Activated T-helper 1 cell treated with anti-CD3 and anti-CD28 coated beads, Interleukin-12 subunit alpha, Interleukin-12 subunit beta, Interleukin-2, Interleukin-4 antibody, amounts not matched to agents 30 ng/mL and 10 ng/mL and 1 ng/mL, durations not matched to agents 14 hours and 24 hours and 36 hours (primary cell): Measurements from ENCODE around the gene NAA25. TPM values are rescaled to one million over a fixed set of nuclear protein-coding genes. Genes with fewer than 3 reads are reported as not detected.
"Not testable (repeated sequence)": the region's sequence is repeated elsewhere in the genome, so short reads cannot be mapped to it uniquely, and the experiment has no call there.

Experiments used
- DNase-seq: peaks from one replicate; pipeline ENCODE4 v3.0.0; 2021; ENCODE audit warnings: low spot score
- H3K27ac Mint-ChIP-seq: one replicate; pipeline ENCODE4 v1.8.0; 2021; ENCODE audit warnings: mild to moderate bottlenecking, mixed read lengths
- H3K27me3 Mint-ChIP-seq: one replicate; pipeline ENCODE4 v1.8.0; 2022; ENCODE audit warnings: mild to moderate bottlenecking, moderate library complexity, mixed read lengths; ENCODE audit not compliant: insufficient read depth
- H3K36me3 Mint-ChIP-seq: one replicate; pipeline ENCODE4 v1.8.0; 2021; ENCODE audit warnings: low read depth, mixed read lengths
- H3K4me1 Mint-ChIP-seq: one replicate; pipeline ENCODE4 v1.8.0; 2021; ENCODE audit warnings: low read depth, mixed read lengths
- H3K4me3 Mint-ChIP-seq: one replicate; pipeline ENCODE4 v1.8.0; 2021; ENCODE audit warnings: mild to moderate bottlenecking, moderate library complexity, mixed read lengths
- H3K9me3 Mint-ChIP-seq: one replicate; pipeline ENCODE4 v1.8.0; 2021; ENCODE audit warnings: mixed read lengths
- intact Hi-C: fragments of 100-400 bp; cut with micrococcal nuclease; formaldehyde crosslinking; loops from one replicate; pipeline ENCODE4 v1.15.1; 2024
- total RNA-seq: library from RNA; stranded (reverse); gene quantifications from 2 replicates; pipeline ENCODE4 v1.2.3, GENCODE V29; 2022

The NAA25 gene
- total RNA-seq, 1 donor from 2014 or later, result 52.2 TPM

GRCh38 chr12:112022241-112023016, 86.2 kb downstream of the NAA25 start:
- Mint-ChIP-seq H3K27ac (peak overlapping the region; percentile 5), H3K36me3 (peaks cover 31% of the 10 kb centered on the region), H3K27me3 (no peaks in the 10 kb centered on the region), H3K4me1 (peaks cover 42% of the 10 kb centered on the region), H3K4me3 (no peak overlapping the region), H3K9me3 (no peaks in the 10 kb centered on the region)
- DNase-seq, result no peak
- intact Hi-C loops, result no loop called here

GRCh38 chr12:112020947-112021457, 87.6 kb downstream of the NAA25 start:
- H3K27me3 Mint-ChIP-seq, result no peaks in the 10 kb centered on the region
- H3K9me3 Mint-ChIP-seq, result peaks cover 3% of the 10 kb centered on the region
- DNase-seq, result no peak
- H3K4me1 Mint-ChIP-seq, result peaks cover 45% of the 10 kb centered on the region
- intact Hi-C loops, result no loop called here
- H3K27ac Mint-ChIP-seq, result peak overlapping the region; percentile 65
- H3K36me3 Mint-ChIP-seq, result peaks cover 38% of the 10 kb centered on the region
- H3K4me3 Mint-ChIP-seq, result no peak overlapping the region

GRCh38 chr12:112018571-112019237, 89.9 kb downstream of the NAA25 start:
- peaks cover 46% of the 10 kb centered on the region for H3K36me3 Mint-ChIP-seq
- no peak for DNase-seq
- H3K27me3 Mint-ChIP-seq, result no peaks in the 10 kb centered on the region
- intact Hi-C loops, result no loop called here
- peaks cover 58% of the 10 kb centered on the region for H3K4me1 Mint-ChIP-seq
- peak overlapping the region; percentile 70 for H3K27ac Mint-ChIP-seq
- H3K4me3 Mint-ChIP-seq, result no peak overlapping the region
- peaks cover 7% of the 10 kb centered on the region for H3K9me3 Mint-ChIP-seq

GRCh38 chr12:112017041-112017440, 91.5 kb downstream of the NAA25 start:
- Mint-ChIP-seq H3K9me3 (peaks cover 7% of the 10 kb centered on the region), H3K27me3 (no peaks in the 10 kb centered on the region), H3K4me3 (no peak overlapping the region), H3K4me1 (peaks cover 53% of the 10 kb centered on the region), H3K36me3 (peaks cover 39% of the 10 kb centered on the region), H3K27ac (no peak overlapping the region)
- intact Hi-C loops, result no loop called here
- DNase-seq, result no peak

GRCh38 chr12:112015938-112016337, 92.6 kb downstream of the NAA25 start:
- peaks cover 61% of the 10 kb centered on the region for H3K4me1 Mint-ChIP-seq
- H3K36me3 Mint-ChIP-seq, result peaks cover 40% of the 10 kb centered on the region

GRCh38 chr12:112013601-112014402, 94.8 kb downstream of the NAA25 start:
- H3K36me3 Mint-ChIP-seq, result peaks cover 40% of the 10 kb centered on the region
- H3K4me1 Mint-ChIP-seq, result peaks cover 59% of the 10 kb centered on the region
- H3K4me3 Mint-ChIP-seq, result peak overlapping the region; percentile 87
- peak; percentile 66 for DNase-seq
- peak overlapping the region; percentile 89 for H3K27ac Mint-ChIP-seq
- intact Hi-C loops, result loop anchor here (1.0 to 5.0 kb wide), 13 partner anchors 12 to 611 kb away; partner anchors contain the start of genes ATXN2, HECTD4, MAPKAPK5 and NAA25
- H3K9me3 Mint-ChIP-seq, result peaks cover 7% of the 10 kb centered on the region
- no peaks in the 10 kb centered on the region for H3K27me3 Mint-ChIP-seq

More at GRCh38 chr12:112015938-112016337, 92.6 kb downstream of the NAA25 start:
- H3K4me3 Mint-ChIP-seq, result peak overlapping the region; percentile 31
- no peak for DNase-seq
- intact Hi-C loops, result no loop called here
- peak overlapping the region; percentile 40 for H3K27ac Mint-ChIP-seq
- H3K9me3 Mint-ChIP-seq, result peaks cover 7% of the 10 kb centered on the region
- H3K27me3 Mint-ChIP-seq, result no peaks in the 10 kb centered on the region

GRCh38 chr12:112012775-112013600, 95.6 kb downstream of the NAA25 start, which contains the start of the genes ERP29 and TMEM116:
Gene ERP29, plus strand, starts transcription at chr12:112013426. Its CDS starts 40 bp downstream, at chr12:112013466.
Gene TMEM116, minus strand, starts transcription at chr12:112013165. Its CDS starts 7,895 bp downstream, at chr12:112005270.
- peak within 1 kb of the TSS; percentile 89 for H3K27ac Mint-ChIP-seq
- H3K4me3 Mint-ChIP-seq, result peak within 1 kb of the TSS; percentile 87
- peaks cover 51% of the 10 kb centered on the region for H3K4me1 Mint-ChIP-seq
- H3K27me3 Mint-ChIP-seq, result no peaks in the 10 kb centered on the region
- peaks cover 33% of the 10 kb centered on the region for H3K36me3 Mint-ChIP-seq
- H3K9me3 Mint-ChIP-seq, result peaks cover 7% of the 10 kb centered on the region
- intact Hi-C loops, result loop anchor here (1.0 to 5.0 kb wide), 10 partner anchors 12 to 610 kb away; partner anchors contain the start of genes ATXN2, HECTD4, MAPKAPK5 and NAA25
- peak; percentile 98 for DNase-seq

GRCh38 chr12:112011685-112012084, 96.9 kb downstream of the NAA25 start:
- Mint-ChIP-seq H3K27me3 (no peaks in the 10 kb centered on the region), H3K4me1 (peaks cover 47% of the 10 kb centered on the region), H3K9me3 (peaks cover 7% of the 10 kb centered on the region), H3K27ac (peak overlapping the region; percentile 89), H3K36me3 (peaks cover 27% of the 10 kb centered on the region), H3K4me3 (peak overlapping the region; percentile 87)
- intact Hi-C loops, result loop anchor here (2.0 to 5.0 kb wide), 3 partner anchors 371 to 609 kb away; partner anchors contain the start of genes ATXN2 and HECTD4
- DNase-seq, result no peak

- Mint-ChIP-seq H3K4me1 (peaks cover 49% of the 10 kb centered on the region), H3K36me3 (peaks cover 18% of the 10 kb centered on the region), H3K4me3 (peak overlapping the region; percentile 87), H3K27ac (no peak overlapping the region), H3K9me3 (peaks cover under 1% of the 10 kb centered on the region), H3K27me3 (no peaks in the 10 kb centered on the region)
- intact Hi-C loops, result loop anchor here (5.0 kb wide), 1 partner anchor 372 kb away; the partner anchor contains the start of gene HECTD4
- DNase-seq, result no peak
Observed at GRCh38 chr12:112010415-112011344, 97.9 kb downstream of the NAA25 start.

GRCh38 chr12:112009596-112009995, 99.0 kb downstream of the NAA25 start:
- Mint-ChIP-seq H3K36me3 (peaks cover 13% of the 10 kb centered on the region), H3K4me1 (peaks cover 46% of the 10 kb centered on the region)
- DNase-seq, H3K27me3 Mint-ChIP-seq, H3K9me3 Mint-ChIP-seq, H3K4me3 Mint-ChIP-seq, intact Hi-C loops, H3K27ac Mint-ChIP-seq: not testable (repeated sequence)

GRCh38 chr12:112008918-112009317, 99.7 kb downstream of the NAA25 start:
- no peak for DNase-seq
- H3K27ac Mint-ChIP-seq, result no peak overlapping the region
- intact Hi-C loops, result no loop called here
- peaks cover 8% of the 10 kb centered on the region for H3K36me3 Mint-ChIP-seq
- H3K9me3 Mint-ChIP-seq, result no peaks in the 10 kb centered on the region
- no peaks in the 10 kb centered on the region for H3K27me3 Mint-ChIP-seq
- no peak overlapping the region for H3K4me3 Mint-ChIP-seq
- peaks cover 41% of the 10 kb centered on the region for H3K4me1 Mint-ChIP-seq
